PC-3 (cell line): ENCODE results near the gene C1QTNF5.

ENCODE experiments used
- CTCF ChIP-seq: fragments of 300-600 bp; sonication (generic); conservative IDR thresholded peaks from 2 replicates; pipeline ENCODE4 v1.5.1; 2017; ENCODE audit warnings: antibody characterized with exemption, low read depth, mild to moderate bottlenecking, low read length
- EZH2 ChIP-seq: fragments of 300-600 bp; sonication (generic); IDR thresholded peaks from one replicate; pipeline ENCODE4 v1.6.1; 2017; ENCODE audit warnings: antibody characterized with exemption, mild to moderate bottlenecking, low read length; ENCODE audit not compliant: unreplicated experiment

GRCh38 chr11:119337581-119338317 is 2.9 kb downstream of the C1QTNF5 start:
- no peak for TF ChIP-seq CTCF
- no peak for TF ChIP-seq EZH2
